ENCODE measurements around the gene KIF27.
"Not testable (repeated sequence)": the region's sequence is repeated elsewhere in the genome, so short reads cannot be mapped to it uniquely, and the experiment has no call there.

KIF27 gene

DNA sequence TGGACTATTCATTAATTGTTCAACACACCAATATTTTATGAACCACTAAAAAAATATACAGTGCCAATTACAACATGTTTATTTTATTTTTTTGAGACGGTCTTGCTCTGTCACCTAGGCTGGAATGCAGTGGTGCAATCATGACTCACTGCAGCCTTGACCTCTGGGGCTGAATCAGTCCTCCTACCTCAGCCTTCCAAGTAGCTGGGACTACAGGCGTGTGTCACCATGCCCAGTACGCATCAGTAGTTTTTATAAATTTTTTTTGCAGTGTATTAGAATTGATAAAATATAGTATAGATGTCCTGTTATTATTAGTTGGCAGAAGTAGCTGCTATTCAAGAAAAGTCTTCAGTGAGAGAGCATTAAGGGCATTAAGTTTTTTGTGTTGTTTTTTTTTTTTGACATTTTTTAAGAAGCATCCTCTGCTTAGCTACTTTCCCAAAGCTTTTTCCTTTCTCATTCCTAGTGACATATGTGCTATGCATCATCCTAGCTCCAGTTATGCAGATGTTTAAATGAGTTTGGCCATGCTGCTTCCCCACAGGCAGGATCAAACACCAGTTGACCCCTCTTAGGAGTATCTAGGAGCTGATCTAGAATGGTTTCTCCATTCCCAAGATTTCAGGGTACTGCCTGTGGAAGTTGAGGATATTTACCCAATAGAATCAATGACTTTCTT, 35.5 kb downstream of the KIF27 start:
- not testable (repeated sequence) for H3K27me3 ChIP-seq (ENCODE audit: control insufficient read depth, insufficient read depth, low read length, poor library complexity, severe bottlenecking); H3K9me3 ChIP-seq (ENCODE audit: control insufficient read depth, low read length); H3K27ac ChIP-seq (ENCODE audit: insufficient read depth, low read depth, low read length, poor library complexity, severe bottlenecking); H3K4me1 ChIP-seq (ENCODE audit: control insufficient read depth, insufficient read depth, low read length); H3K36me3 ChIP-seq (ENCODE audit: control insufficient read depth, insufficient read depth, low read length); H3K4me3 ChIP-seq (ENCODE audit: insufficient read depth, low read depth, low read length)
- WGBS, 2 experiments, result 85 to 93% methylated on average over 3 of the region's 3 CpGs

DNA sequence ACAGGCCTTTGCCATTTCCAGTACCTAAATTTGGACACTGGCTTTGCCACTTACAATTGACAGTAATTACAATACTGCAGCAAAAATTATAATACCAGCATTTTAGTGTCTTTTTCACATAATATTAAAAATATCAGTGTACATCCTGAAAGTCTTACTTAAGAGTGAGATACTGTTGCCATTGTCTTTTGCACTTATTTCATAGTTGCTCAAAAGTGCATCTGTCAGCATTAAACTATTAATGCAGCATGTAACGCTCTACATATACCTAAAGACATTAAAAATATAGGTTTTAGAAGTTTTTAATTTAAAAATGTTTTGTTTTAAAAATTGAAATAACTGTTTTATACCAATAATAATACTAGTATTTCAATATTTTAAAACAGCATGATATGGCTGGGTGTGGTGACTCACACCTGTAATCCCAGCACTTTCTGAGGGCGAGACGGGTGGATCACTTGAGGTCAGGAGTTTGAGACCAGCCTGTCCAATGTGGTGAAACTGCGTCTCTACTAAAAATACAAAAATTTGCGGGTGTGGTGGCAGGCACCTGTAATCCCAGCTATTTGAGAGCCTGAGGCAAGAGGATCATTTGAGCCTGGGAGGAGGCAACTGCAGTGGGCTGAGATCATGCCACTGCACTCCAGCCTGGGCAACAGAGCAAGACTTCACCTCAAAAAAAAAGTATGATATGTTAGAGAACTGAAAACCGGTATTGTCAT, 39.4 kb downstream of the KIF27 start:
- H3K4me1 ChIP-seq (ENCODE audit: control insufficient read depth, insufficient read depth, low read length); H3K27ac ChIP-seq (ENCODE audit: insufficient read depth, low read depth, low read length, poor library complexity, severe bottlenecking); H3K27me3 ChIP-seq (ENCODE audit: control insufficient read depth, insufficient read depth, low read length, poor library complexity, severe bottlenecking); H3K9me3 ChIP-seq (ENCODE audit: control insufficient read depth, low read length); H3K4me3 ChIP-seq (ENCODE audit: insufficient read depth, low read depth, low read length); H3K36me3 ChIP-seq (ENCODE audit: control insufficient read depth, insufficient read depth, low read length): not testable (repeated sequence)
- WGBS, 2 experiments, result 93 to 94% methylated on average over 4 to 5 of the region's 6 CpGs

DNA sequence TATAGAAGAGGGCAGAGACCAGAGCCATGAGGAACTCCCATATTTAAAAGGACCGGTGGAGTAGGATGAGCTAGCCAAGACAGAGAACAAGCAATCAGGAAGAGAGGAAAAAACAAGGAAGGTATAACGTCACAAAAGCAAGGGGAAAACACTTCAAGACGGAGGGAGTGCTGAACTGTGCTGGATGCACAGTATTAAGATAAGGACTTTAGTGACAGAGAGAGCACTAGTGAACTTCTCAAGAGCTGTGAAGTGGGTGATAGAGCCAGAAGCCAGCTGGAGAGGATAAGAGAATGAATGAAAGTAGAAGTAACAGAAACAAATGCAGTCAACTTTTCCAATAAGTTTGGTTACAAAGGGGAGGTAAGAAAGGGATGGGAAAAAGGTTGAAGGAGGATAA, 45.7 kb downstream of the KIF27 start:
- not testable (repeated sequence) for H3K27me3 ChIP-seq (ENCODE audit: control insufficient read depth, insufficient read depth, low read length, poor library complexity, severe bottlenecking); H3K27ac ChIP-seq (ENCODE audit: insufficient read depth, low read depth, low read length, poor library complexity, severe bottlenecking); H3K9me3 ChIP-seq (ENCODE audit: control insufficient read depth, low read length); H3K4me1 ChIP-seq (ENCODE audit: control insufficient read depth, insufficient read depth, low read length); H3K4me3 ChIP-seq (ENCODE audit: insufficient read depth, low read depth, low read length); H3K36me3 ChIP-seq (ENCODE audit: control insufficient read depth, insufficient read depth, low read length)
- WGBS, 2 experiments, result 89 to 93% methylated on average over 3 of the region's 3 CpGs

DNA sequence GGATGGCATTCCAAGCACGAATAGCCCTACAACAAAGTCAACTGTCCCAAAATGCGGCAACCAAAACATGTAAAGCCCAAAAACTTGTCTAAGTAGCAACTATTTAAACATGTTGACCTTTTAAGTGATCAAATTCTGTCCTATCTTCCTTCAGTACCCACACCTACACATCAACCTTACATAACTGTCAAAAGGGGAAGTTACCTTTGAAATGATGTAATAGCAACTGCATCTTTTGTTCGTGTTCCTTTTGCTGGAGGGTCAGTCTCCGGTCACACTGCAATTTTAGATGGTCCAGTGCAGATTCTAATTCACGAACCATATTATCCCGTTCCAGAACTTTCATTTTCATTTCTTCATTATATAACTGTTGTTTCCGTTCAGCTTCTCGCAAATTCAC, 71.3 kb downstream of the KIF27 start:
- not testable (repeated sequence) for H3K27ac ChIP-seq (ENCODE audit: insufficient read depth, low read depth, low read length, poor library complexity, severe bottlenecking); H3K4me1 ChIP-seq (ENCODE audit: control insufficient read depth, insufficient read depth, low read length); H3K4me3 ChIP-seq (ENCODE audit: insufficient read depth, low read depth, low read length); H3K9me3 ChIP-seq (ENCODE audit: control insufficient read depth, low read length); H3K27me3 ChIP-seq (ENCODE audit: control insufficient read depth, insufficient read depth, low read length, poor library complexity, severe bottlenecking); H3K36me3 ChIP-seq (ENCODE audit: control insufficient read depth, insufficient read depth, low read length)
- WGBS, 2 experiments, result 95 to 96% methylated on average over 6 of the region's 8 CpGs

DNA sequence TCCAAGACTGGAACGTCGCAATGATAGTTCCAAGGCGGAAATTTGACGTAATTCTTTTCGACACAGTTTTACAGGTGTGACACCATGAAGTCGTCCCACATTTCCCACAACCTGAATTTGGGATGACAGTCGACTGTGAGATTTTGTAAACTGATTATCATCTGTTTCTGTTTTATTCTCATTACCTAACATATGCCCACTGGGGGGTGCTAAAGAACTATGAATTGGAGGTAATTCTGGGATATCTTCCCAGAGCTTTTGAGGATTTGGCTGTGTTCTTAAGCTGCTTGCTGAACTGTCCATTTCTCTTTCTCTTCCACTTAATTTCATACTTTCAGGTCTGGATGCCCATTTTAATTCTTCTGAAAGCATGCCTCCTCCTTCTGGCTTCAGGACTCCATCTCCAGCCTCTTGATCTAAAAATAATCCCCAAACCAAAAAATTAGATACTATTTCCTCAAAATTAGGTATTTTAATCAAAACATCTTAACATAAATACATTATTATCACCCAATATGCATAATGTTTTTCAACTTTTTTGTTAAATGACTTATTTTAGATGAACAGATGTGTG, 84.1 kb downstream of the KIF27 start:
- H3K4me1 ChIP-seq (ENCODE audit: control insufficient read depth, insufficient read depth, low read length); H3K27me3 ChIP-seq (ENCODE audit: control insufficient read depth, insufficient read depth, low read length, poor library complexity, severe bottlenecking); H3K4me3 ChIP-seq (ENCODE audit: insufficient read depth, low read depth, low read length); H3K36me3 ChIP-seq (ENCODE audit: control insufficient read depth, insufficient read depth, low read length); H3K27ac ChIP-seq (ENCODE audit: insufficient read depth, low read depth, low read length, poor library complexity, severe bottlenecking); H3K9me3 ChIP-seq (ENCODE audit: control insufficient read depth, low read length): not testable (repeated sequence)
- WGBS, 2 experiments, result 82% methylated on average over 3 of the region's 7 CpGs; no CpG with 5 or more reads in 1 of the 2 experiments

DNA sequence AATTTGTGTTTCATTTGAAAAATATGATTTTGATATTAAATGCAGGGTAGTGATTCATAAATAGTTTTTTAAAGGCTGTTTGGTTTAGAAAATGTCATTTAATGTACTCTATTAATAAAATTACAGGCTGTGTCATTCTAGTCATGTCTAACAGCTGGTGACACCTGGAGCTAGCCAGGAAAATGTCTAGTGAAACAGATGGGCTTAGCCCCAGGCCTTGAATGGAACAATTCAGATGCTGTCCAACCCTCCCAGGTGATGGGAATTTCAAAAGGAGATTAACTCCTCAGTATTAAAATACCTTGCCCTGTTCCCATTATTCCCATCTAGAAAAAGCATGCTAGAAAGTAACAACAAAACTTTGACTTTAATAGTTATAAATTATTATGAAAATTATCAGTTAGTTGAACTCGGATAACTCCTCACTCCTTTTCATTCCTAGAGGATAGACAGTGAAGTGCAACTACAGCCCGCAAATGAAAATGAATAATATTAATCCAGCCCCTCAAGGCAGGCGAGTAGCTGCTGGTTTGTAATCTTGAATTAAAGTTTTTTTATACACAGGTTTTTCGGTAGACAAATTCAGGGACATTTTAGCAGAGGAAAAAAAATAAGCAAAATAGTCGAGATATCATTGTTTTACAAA, 90.7 kb downstream of the KIF27 start:
- not testable (repeated sequence) for H3K27ac ChIP-seq (ENCODE audit: insufficient read depth, low read depth, low read length, poor library complexity, severe bottlenecking); H3K4me1 ChIP-seq (ENCODE audit: control insufficient read depth, insufficient read depth, low read length); H3K4me3 ChIP-seq (ENCODE audit: insufficient read depth, low read depth, low read length); H3K36me3 ChIP-seq (ENCODE audit: control insufficient read depth, insufficient read depth, low read length); H3K9me3 ChIP-seq (ENCODE audit: control insufficient read depth, low read length); H3K27me3 ChIP-seq (ENCODE audit: control insufficient read depth, insufficient read depth, low read length, poor library complexity, severe bottlenecking)
- WGBS, 2 experiments, result 86 to 100% methylated on average over 2 to 4 of the region's 5 CpGs

DNA sequence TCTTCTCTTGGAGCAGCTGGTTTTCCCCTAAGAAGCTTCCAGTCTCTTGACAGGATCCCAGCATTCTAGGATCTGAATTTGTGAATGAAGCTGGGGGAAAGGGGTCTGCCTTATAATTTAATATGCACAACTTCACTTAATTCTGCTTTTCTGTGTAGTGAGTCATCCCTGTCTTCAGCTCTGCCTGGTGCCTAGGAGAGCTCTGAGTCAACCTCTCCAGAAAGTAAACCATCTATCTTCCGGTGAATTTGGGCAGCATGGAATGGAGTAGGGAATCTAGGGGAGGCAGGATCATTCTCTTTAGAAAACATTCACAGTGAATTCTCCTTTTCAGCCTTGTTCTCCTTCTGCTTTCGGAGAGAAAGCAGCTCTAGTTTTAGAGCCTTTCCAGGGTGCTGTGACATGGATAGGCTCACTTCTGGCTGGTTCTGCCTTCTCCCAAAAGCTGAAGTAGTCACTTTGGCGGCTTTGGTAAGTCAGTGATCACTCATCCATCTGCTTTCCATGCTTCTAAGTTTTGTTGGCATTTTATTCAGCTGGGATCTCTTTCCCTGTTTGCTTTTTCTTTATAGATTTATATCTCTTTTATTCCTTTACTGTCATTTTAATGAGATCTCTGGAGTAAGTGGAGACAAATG, 96.1 kb downstream of the KIF27 start:
- not testable (repeated sequence) for H3K4me1 ChIP-seq (ENCODE audit: control insufficient read depth, insufficient read depth, low read length); H3K9me3 ChIP-seq (ENCODE audit: control insufficient read depth, low read length); H3K36me3 ChIP-seq (ENCODE audit: control insufficient read depth, insufficient read depth, low read length); H3K4me3 ChIP-seq (ENCODE audit: insufficient read depth, low read depth, low read length); H3K27me3 ChIP-seq (ENCODE audit: control insufficient read depth, insufficient read depth, low read length, poor library complexity, severe bottlenecking); H3K27ac ChIP-seq (ENCODE audit: insufficient read depth, low read depth, low read length, poor library complexity, severe bottlenecking)
- 92% methylated on average over 3 of the region's 3 CpGs for WGBS, 2 experiments

DNA sequence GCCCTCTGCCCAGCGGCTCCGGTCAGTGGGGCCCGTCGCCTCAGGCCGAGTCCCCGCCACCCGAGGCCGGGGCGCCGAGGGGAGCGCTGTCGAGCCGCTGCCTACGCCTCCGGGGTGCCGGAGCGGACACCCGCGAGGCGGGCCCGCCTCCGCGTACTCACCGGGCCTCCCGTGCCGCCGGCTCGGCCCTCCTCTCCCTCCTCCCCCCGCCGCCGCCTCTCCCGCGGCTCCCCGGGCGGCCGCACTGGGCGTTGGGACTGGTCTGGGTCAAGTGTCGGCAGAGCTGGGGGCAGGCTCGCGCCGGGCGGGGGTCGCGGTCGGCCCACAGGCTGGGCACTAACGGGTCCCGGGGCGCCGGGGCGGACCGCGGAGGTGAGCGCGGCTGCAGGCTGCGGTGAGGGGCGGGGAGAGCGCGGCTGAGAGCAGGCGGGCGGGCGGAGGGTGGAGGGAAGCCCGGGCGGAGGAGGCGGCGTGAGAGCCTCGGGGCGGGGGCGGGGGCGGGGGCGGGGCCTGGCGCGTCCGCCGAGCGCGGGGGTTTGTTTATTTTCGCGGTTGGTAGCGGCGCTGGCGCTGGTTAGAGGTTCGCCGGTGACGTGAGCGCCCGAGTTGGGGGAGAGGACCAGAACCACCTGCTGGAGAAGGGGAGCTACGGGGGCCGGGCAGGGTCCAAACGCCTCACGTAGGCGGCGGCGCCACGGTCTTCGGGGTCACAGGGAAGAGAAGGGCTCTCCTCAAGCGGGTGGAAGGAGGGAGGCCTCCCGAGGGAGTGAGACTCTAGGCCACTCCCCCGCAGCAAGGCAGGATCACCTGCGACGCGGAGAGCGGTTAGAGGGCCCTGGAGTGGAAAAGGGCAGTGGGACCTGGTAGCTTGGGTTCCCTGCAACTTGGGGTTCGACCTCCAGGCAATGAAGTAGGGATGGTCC, 103.6 kb downstream of the KIF27 start, which contains the start of gene GKAP1:
Gene GKAP1, minus strand, starts transcription at position 414 of the 923 bp plus-strand sequence. CDS start 11,252 bp downstream, outside the sequence.
- H3K27me3 ChIP-seq (ENCODE audit: control insufficient read depth, insufficient read depth, low read length, poor library complexity, severe bottlenecking), result peaks cover 14% of the 10 kb centered on the region
- H3K9me3 ChIP-seq (ENCODE audit: control insufficient read depth, low read length); H3K27ac ChIP-seq (ENCODE audit: insufficient read depth, low read depth, low read length, poor library complexity, severe bottlenecking); H3K36me3 ChIP-seq (ENCODE audit: control insufficient read depth, insufficient read depth, low read length); H3K4me1 ChIP-seq (ENCODE audit: control insufficient read depth, insufficient read depth, low read length): not testable (repeated sequence)
- peak within 1 kb of the TSS; percentile 50 for H3K4me3 ChIP-seq (ENCODE audit: insufficient read depth, low read depth, low read length)
- WGBS, 2 experiments, result 1% methylated on average over 102 to 103 of the region's 103 CpGs

DNA sequence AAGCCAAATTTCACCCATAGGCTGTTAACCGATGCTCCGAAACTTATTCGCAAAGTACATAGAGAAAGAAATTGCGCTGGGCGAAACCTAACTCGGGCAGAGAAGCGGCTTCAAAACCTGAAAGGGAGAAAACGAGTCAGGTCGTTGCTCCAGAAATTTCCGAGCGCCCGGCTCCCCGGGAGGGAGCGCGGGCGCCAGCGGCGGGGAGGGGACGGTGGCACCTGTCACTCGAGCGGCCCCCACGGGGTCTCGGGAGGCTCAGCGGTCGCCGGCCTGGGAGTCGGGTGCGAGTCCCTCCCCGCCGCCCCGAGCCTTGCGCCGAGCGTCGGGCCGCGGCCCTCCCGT, 104.2 kb downstream of the KIF27 start:
- H3K9me3 ChIP-seq (ENCODE audit: control insufficient read depth, low read length); H3K36me3 ChIP-seq (ENCODE audit: control insufficient read depth, insufficient read depth, low read length); H3K4me1 ChIP-seq (ENCODE audit: control insufficient read depth, insufficient read depth, low read length); H3K27ac ChIP-seq (ENCODE audit: insufficient read depth, low read depth, low read length, poor library complexity, severe bottlenecking): not testable (repeated sequence)
- peak overlapping the region; percentile 50 for H3K4me3 ChIP-seq (ENCODE audit: insufficient read depth, low read depth, low read length)
- peaks cover 14% of the 10 kb centered on the region for H3K27me3 ChIP-seq (ENCODE audit: control insufficient read depth, insufficient read depth, low read length, poor library complexity, severe bottlenecking)
- WGBS, 2 experiments, result 0% methylated on average over 38 of the region's 38 CpGs

All from ectodermal cell (in vitro differentiated cells).